Fibroblast of pulmonary artery (primary cell): ENCODE data around the gene SETD7.

ENCODE experiments used
- DNase-seq: peaks from one replicate; pipeline ENCODE4 v3.0.0-alpha.2; 2010; ENCODE audit warnings: low read depth
- H3K4me3 ChIP-seq: replicated peaks from 2 replicates; pipeline ENCODE4 v1.5.1; 2011; ENCODE audit warnings: low read depth, mild to moderate bottlenecking, control low read depth, low read length, moderate library complexity
- CTCF ChIP-seq: IDR thresholded peaks from 2 replicates; pipeline ENCODE4 v1.5.1; 2011; ENCODE audit warnings: mild to moderate bottlenecking, control low read depth, low read length, inconsistent platforms; ENCODE audit errors: missing control alignments

The SETD7 gene

GRCh38 chr4:139501927-139502899 lies 53.8 kb downstream of the SETD7 start:
- no peak for TF ChIP-seq CTCF
- no peak for DNase-seq

GRCh38 chr4:139501527-139501926 lies 54.5 kb downstream of the SETD7 start:
- TF ChIP-seq CTCF = no peak
- no peak overlapping the region for H3K4me3 ChIP-seq
- no peak for DNase-seq

More at GRCh38 chr4:139501927-139502899, 53.8 kb downstream of the SETD7 start:
- H3K4me3 ChIP-seq = no peak overlapping the region

- TF ChIP-seq CTCF = no peak
- DNase-seq = no peak
- no peak overlapping the region for H3K4me3 ChIP-seq
Measured at GRCh38 chr4:139501117-139501516, 54.9 kb downstream of the SETD7 start.

GRCh38 chr4:139499186-139499585 lies 56.8 kb downstream of the SETD7 start:
- H3K4me3 ChIP-seq = no peak overlapping the region

GRCh38 chr4:139493176-139493575 lies 62.8 kb downstream of the SETD7 start:
- no peak for DNase-seq
- no peak for TF ChIP-seq CTCF
- H3K4me3 ChIP-seq = no peak overlapping the region

More at GRCh38 chr4:139499186-139499585, 56.8 kb downstream of the SETD7 start:
- DNase-seq = no peak
- TF ChIP-seq CTCF = no peak

- TF ChIP-seq CTCF = no peak
- H3K4me3 ChIP-seq = no peak overlapping the region
- DNase-seq = no peak
Measured at GRCh38 chr4:139492429-139492828, 63.6 kb downstream of the SETD7 start.
